NCI-H187 (cell line): ENCODE data around the gene ARL9.
"Not testable (repeated sequence)": the region's sequence is repeated elsewhere in the genome, so short reads cannot be mapped to it uniquely, and the experiment has no call there.

ENCODE experiments used
- DNase-seq, 2 experiments: peaks; one replicate each; lab custom pipeline; 2025; lab: John Stamatoyannopoulos, UW

ARL9 gene

DNA sequence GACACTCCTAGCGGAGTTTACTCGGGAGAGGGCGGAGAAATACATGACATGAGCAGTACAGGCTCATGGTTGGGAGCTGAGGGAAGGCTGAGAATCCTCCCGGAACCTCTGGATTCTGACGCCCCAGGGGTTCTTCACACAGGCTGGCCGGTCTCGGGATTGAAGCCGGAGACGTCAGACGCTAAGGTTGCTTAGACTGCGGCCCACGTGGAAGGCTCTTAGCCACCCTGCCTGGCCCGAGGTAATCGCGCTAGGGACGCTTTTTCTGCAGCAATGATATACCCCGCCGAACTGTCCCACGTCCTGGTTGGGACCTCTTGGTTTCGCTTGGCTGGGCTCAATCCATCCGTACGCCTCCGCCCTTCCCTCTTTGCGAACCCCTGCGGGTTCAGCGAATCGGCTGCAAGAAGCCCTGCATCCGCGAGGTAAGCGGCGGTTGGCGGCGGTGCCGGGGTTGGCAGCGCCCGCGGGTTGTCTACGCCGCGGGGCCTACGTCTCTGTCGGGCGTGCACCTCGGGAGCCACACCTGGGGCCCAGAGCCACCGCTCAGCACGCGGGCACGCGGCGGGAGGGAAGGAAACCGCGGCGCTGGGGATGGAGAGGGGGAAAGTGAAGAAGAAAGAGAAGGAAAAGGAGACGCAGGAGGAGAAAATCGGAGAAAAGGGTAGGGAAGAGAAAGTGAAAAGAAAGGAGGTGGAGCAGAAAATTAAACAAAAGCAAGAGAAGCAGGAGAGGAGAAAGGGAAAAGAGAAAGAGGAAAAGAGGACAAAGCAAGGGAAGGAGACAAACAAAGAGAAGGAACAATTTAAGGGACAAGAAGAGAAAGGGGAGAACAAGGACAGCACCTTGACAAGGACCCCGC, at the start of gene ARL9:
Gene ARL9, plus strand, starts transcription at position 523 of the 862 bp plus-strand sequence. Its CDS starts 72 bp downstream, at position 595.
- DNase-seq = peak; percentile 62 to 64

DNA sequence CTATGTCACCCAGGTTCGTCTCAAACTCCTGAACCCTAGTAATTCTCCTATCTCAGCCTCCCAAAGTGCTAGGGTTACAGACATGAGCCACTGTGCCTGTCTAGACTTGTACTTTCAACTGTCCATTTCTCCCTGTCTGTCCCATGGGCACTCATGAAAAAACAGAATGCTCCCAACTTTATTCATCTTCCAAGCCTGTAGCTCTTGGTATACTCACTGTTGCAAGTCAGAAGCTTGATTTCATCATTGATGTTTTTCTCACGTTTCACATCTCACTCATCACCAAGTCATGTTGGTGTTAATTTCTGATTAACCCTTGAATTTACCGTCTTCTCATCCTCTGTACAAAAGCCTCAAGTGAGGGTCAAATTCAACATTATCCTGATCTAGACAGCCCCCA, 45.5 kb upstream of the ARL9 start:
- DNase-seq = no peak

- DNase-seq = no peak
Measured at GRCh38 chr4:56462157-56462556, 43.4 kb upstream of the ARL9 start.

DNA sequence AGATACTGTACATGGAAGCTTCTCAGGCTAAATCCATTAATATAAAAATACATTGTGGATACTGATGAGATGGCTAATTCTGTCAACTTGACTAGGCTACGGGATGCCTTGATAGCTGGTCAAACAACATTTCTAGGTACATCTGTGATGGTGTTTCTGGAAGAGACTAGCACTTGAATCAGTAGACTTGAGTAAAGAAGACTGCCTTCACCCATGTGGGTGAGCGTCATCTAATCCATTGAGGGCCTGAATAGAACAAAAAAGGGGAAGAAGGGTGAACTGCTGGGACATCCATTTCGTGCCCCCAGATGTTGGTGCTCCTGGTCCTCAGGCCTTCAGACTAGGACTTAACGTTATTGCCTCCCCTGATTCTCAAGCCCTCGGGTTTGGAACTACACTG, 41.9 kb upstream of the ARL9 start:
- DNase-seq = no peak

GRCh38 chr4:56464581-56464980, 41.0 kb upstream of the ARL9 start:
- DNase-seq = no peak

- DNase-seq = no peak
Measured at GRCh38 chr4:56465599-56466295, 39.8 kb upstream of the ARL9 start.

- DNase-seq = not testable (repeated sequence)
Measured at GRCh38 chr4:56466296-56466761, 39.3 kb upstream of the ARL9 start.

GRCh38 chr4:56466910-56467283, 38.7 kb upstream of the ARL9 start:
- DNase-seq = no peak

DNA sequence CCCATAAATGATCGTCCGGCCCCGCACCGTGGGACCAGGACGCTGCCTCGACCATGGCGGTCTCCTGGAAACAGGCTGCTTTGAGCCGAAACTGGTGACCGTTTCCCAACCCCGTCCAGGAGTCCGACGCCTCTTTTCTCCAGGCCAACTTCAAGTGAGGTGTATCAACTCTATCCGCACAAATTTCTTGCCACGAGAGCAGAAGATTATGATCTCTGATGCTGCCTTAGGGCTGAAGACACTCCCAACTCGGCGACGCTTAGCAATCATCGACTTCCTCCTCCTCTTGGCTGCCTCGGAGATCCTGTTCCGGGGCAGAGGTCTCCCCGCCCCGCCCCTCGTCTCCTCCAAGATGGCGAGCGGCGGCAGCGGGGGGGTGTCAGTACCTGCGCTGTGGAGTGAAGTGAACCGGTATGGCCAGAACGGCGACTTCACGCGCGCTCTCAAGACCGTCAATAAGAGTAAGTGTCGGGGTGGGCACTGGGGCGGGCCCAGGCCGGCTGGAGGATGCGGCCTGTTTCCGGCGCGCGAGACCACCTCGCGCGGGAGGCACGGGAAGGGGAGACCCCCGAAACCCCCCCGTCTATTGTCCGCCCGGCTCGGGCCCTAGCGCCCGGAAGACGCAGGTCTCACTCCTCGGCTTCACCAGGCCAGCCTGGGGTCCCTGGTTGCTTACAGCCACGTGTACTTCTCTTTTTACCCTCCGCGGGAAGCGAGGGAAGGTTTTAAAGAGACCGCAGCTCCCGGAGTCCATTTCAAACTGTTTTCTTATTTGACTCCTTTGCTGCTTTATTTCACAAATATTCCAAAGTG, 38.1 kb upstream of the ARL9 start, which contains the start of gene SRP72:
Gene SRP72, plus strand, starts transcription at position 334 of the 813 bp plus-strand sequence. Its CDS starts 19 bp downstream, at position 353.
- peak; percentile 68 to 84 for DNase-seq

GRCh38 chr4:56468097-56468422, 37.5 kb upstream of the ARL9 start:
- no peak for DNase-seq

- no peak for DNase-seq
Measured at GRCh38 chr4:56469489-56470210, 35.9 kb upstream of the ARL9 start.

DNA sequence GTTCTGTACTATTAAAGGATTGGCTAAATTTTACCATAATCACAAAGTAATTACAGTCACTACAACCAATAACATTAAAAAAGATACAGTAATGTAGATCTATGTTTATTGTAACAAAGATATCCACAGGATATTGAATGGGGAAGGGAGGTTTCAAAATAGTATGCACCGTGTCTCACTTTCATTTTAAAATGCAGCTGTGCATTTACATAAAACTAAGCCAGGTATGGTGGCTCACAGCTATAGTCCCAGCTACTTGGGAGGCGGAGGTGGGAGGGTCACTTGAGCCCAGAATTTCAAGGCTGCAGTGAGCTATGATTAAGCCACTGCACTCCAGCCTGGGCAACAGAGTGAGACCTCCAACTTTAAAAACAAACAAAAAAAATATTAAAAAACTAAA, 29.7 kb upstream of the ARL9 start:
- no peak for DNase-seq

DNA sequence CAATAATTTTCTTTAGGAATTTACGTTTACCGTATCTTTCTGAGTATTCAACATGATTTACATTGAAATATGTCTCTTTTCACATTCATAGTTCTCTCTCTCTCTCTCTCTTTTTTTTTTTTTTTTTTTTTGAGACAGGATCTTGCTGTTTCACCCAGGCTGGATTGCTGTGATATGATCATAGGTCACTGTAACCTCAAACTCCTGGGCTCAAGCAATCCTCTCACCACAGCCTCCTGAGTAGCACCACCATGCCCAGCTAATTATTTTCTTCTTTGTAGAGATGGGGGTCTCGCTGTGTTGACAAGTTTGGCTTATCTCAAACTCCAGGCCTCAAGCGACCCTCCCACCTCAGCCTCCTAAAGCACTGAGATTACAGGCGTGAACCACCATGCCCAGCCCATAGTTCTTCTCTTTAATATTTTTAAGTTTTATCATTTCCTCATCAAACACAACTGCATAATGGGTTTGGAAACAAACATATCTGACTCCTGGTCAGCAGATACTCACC, 28.3 kb upstream of the ARL9 start:
- DNase-seq = no peak

DNA sequence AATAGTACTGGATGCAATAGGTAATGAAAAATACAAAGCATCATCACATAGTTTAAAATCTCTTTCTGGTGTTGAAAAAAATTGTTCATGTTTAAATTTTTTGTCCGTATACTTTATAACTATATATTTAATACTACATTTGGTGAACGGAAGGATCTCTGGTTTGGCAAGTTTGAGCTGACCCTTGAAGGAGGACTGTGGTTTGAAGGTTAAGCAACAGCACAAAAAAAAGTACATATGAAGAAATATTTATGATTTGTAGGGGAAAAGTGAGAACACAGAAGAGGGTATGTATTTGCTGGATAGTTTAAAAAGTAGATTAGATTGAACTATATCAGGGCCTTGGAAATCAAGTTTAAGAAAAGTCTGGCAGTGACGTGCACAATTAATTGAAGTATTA, 24.9 kb upstream of the ARL9 start:
- no peak for DNase-seq

DNA sequence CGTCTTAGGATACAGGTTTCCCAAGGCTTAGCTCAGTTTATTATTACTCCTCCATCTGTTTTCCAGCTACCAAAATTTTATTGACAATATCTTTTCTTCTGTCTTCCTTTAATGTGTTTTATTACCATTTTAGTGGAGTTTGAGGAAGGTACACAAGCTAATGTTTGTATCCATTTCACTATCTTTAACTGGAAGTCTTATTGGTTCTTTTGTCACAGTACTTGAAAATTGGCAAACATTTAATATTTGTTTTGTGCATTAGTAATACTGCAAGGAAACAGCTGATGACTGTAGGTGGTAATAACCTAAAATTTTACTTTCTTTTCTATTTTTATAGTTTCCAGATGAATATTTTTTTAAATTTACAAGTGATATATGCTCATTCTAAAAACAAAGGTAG, 9.3 kb upstream of the ARL9 start:
- no peak for DNase-seq

GRCh38 chr4:56511098-56511497, 5.5 kb downstream of the ARL9 start:
- no peak for DNase-seq

- DNase-seq = no peak
Measured at GRCh38 chr4:56512166-56512565, 6.6 kb downstream of the ARL9 start.

GRCh38 chr4:56513517-56513916, 7.9 kb downstream of the ARL9 start:
- DNase-seq = no peak

DNA sequence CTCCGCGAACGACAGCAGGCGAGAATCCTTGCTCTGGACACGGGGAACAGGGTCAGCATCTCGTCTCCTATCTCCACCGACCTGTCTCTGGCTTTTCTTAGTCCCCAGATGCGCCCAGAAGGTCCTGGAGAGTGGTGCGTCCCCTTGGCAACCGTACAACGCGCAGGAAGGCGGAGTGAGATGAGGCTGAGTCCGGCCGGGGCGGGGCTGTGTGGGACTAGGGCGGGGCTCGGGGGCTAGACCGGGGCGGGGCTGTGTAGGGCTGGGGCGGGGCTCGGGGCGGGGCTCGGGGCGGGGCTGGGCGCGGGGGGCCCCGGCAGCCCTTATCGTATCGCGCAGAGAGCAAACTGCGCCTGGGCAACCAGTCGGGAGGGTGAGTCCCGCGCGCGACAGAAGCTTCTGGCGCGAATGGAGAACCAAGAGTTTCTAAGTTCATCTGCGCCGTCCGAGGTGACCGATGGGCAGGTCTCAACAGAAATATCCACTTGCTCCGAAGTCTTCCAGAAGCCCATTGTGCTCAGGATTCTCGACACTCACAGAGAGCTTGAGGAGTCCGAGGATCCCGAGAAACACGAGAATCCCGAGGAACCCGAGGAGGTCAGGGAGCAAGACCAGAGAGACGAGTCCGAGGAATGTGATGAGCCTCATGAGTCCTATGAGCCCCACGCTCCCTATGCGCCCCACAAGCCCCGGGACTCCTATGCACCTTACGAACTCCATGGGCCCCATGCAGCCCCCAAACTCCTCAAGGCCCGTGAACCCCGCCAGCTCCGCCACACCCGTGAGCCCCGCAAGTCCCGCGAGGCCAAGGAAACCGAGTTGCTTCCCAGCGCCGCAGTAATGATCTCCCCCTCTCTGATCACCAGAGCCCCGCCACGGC, 24.9 kb downstream of the ARL9 start:
- DNase-seq = peak in 1 of 2 experiments; percentile 83

GRCh38 chr4:56531149-56531770, 25.7 kb downstream of the ARL9 start:
- DNase-seq = no peak
